HG03442 (cell line): Measurements from ENCODE around the gene SKA2.
A peak's percentile ranks its signal among the peaks of the same experiment; 100 is the strongest.
"Not testable (repeated sequence)": the region's sequence is repeated elsewhere in the genome, so short reads cannot be mapped to it uniquely, and the experiment has no call there.

Experiments used
- ATAC-seq: cut with Tn5 transposase; IDR thresholded peaks from one replicate; pipeline ENCODE4 v1.9.1; 2021; ENCODE audit warnings: mild to moderate bottlenecking, moderate library complexity; ENCODE audit not compliant: unreplicated experiment

The SKA2 gene, protein sequence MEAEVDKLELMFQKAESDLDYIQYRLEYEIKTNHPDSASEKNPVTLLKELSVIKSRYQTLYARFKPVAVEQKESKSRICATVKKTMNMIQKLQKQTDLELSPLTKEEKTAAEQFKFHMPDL

GRCh38 chr17:59154721-59155438 is at the start of gene SKA2:
Gene SKA2, minus strand, starts transcription at chr17:59155186. Its CDS starts 23 bp downstream, at chr17:59155163.
- ATAC-seq: peak; percentile 79

DNA sequence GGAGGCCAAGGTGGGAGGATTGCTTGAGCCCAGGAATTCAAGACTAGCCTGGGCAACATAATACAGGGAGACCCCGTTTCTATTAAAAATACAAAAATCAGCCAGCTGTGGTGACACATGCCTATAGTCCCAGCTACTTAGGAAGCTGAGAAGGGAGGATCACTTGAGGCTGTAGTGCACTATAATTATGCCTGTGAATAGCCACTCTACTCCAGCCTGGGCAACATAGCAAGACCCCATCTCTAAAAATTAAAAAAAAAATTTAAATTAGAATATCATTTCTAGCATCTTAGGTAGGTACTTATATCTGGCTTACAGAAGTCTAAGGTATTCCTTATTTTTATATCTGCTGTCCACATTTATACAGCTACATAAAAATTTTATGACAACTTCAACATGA is 47.3 kb upstream of the SKA2 start:
- no peak for ATAC-seq

DNA sequence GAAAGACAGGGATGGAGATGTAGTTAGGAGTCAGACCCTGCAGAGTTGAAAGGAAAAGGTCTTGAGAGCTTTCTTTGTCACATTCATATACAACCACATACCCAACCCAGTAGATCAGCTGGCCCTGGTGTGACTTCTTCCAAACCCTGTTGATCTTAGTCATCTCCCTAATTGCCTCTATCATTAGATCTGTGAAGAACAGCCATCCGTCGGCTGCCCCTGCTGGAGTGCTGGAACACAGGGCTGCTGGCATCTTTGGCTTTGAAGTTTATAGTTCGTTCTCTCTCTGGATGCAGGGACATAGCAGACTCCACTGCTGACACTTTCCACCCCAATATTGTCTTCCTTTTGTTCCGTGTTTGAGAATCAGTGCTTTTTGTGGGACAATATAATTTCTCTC is 44.4 kb upstream of the SKA2 start:
- ATAC-seq: no peak

DNA sequence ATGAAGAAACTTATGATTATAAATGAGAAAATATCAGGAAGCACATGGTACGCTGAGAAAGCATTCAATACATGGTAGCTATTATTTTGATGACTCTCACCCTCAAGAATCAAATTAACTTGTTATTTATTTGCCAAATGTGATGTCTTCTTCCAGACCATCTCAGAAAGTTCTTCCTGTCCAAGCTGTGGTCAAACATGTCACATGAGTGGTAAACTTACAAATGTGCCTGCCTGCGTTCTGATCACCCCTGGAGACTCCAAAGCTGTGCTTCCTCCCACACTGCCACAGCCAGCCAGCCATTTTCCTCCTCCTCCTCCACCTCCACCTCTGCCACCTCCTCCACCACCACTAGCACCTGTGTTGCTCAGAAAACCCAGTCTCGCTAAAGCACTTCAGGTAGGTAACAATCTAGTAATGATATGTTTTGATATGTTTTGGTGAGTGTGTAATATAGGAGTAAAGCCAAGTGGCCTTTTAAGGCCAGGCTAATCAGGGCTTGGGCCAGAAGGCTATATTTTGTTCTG is 38.4 kb upstream of the SKA2 start:
- ATAC-seq: no peak

GRCh38 chr17:59190806-59191205 is 35.8 kb upstream of the SKA2 start:
- ATAC-seq: no peak

GRCh38 chr17:59186850-59187249 is 31.9 kb upstream of the SKA2 start:
- ATAC-seq: no peak

DNA sequence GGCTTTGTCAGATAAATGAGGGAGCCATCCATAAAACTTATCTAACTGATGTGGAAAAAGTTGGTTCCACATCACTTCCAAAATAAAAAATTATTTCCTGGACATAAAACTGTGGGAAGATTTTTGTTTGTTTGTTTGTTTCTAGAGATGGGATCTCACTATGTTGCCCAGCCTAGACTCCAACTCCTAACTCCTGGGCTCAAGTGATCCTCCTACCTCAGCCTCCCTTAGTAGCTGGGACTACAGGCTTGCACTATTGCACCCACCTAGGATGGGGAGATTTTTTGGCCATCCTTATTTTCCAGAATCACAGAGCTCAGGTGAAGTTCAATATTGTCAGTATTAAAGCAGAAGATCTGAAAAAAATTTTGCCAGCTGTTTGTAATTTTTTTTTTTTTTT is 31.0 kb upstream of the SKA2 start:
- ATAC-seq: no peak

DNA sequence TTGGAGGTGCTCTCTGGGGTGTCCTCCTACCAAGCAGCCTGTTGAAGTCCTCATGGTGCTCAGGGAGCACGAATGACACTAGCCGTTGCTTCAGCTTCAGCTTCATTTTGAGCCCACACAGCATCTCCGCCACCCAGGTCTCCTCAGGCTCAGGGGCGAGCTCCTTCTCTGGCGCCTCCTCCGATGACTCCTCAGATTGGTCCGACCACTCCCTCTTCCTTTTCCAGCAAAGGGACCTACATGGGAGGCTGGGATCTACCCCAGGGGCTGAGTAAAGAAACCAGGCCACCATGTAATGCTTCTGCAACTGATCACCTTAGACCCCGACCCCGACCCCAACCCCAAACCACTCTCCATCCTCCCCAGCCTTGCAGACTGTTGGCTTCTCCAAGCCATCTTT is 26.5 kb upstream of the SKA2 start:
- no peak for ATAC-seq

- no peak for ATAC-seq
Measured at GRCh38 chr17:59180626-59181025, 25.6 kb upstream of the SKA2 start.

DNA sequence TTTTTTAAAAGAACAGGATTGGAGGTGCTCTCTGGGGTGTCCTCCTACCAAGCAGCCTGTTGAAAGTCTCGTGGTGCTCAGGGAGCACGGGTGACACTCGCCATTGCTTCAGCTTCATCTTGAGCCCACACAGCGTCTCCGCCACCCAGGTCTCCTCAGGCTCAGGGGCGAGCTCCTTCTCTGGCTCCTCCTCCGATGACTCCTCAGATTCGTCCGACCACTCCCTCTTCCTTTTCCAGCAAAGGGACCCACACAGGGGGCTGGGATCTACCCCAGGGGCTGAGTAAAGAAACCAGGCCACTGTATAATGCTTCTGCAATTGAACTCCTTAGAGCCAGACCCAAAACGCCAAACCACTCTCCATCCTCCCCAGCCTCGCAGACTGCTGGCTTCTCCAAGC is 24.6 kb upstream of the SKA2 start:
- ATAC-seq: not testable (repeated sequence)

DNA sequence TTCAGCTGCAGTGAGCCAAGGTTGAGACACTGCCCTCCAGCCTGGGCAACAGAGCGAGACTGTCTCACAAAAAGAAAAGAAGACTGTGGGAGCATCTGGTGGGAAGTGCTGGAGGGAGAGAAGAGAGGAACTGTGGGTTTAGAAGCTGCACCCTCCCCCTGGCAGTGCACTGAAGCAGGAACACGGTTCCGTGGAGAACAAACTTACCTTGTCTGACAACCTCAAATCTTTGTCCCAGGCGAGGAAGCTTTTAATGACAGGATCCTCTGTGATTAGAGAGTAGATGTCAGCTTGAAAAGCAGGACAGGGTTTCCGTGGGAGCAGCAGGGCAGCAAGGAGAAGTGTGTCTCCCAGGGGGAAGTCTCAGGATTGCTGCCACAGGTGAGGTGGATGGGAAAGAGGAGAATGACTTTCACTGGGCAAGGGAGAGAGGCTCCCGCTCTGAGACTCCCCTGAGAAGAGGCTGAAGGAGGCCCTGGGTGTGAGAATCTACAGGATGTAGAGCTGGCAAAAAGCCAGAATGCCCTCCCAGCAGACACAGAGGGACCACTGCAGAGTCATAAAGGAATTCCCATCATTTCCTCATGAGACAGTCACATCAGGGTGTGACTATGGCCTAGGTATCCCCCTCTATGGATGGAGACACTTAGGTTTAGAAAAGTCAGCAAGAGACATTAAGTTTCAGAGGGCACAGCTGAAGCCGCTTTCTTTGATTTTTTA is 23.4 kb upstream of the SKA2 start:
- ATAC-seq: no peak

GRCh38 chr17:59175076-59175475 is 20.1 kb upstream of the SKA2 start:
- ATAC-seq: no peak

GRCh38 chr17:59174671-59175070 is 19.7 kb upstream of the SKA2 start:
- no peak for ATAC-seq

DNA sequence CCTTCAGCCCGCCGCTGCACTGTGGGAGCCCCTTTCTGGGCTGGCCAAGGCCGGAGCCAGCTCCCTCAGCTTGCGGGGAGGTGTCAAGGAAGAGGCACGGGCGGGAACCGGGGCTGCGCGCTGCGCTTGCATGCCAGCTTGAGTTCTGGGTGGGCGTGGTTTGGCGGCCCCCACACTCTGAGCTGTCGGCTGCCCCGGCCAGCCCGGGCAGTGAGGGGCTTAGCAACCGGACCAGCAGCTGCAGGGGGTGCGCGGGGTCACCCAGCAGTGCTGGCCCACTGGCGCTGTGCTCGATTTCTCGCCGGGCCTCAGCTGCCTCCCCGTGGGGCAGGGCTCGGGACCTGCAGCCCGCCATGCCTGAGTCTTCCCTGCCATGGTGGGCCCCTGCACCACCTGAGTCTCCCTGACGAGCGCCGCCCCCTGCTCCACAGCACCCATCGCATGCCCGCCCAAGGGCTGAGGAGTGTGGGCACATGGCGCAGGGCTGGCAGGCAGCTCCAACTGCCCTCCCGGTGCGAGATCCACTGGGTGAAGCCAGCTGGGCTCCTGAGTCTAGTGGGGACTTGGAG is 17.5 kb upstream of the SKA2 start:
- no peak for ATAC-seq

DNA sequence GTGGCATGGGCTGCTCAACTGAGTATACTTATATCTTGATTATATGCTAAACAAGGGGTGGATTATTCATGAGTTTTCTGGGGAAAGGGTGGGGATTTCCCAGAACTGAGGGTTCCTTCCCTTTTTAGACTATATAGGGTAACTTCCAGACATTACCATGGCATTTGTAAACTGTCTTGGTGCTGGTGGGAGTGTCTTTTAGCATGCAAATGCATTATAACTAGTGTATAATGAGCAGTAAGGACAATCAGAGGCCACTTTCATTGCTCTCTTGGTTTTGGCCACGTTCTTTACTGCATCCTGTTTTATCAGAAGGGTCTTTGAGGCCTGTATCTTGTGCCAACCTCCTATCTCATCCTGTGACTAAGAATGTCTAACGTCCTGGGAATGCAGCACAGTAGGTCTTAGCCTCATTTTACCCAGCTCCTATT is 12.6 kb upstream of the SKA2 start:
- no peak for ATAC-seq

- ATAC-seq: peak; percentile 55
Measured at GRCh38 chr17:59165933-59166342, 11.0 kb upstream of the SKA2 start.

DNA sequence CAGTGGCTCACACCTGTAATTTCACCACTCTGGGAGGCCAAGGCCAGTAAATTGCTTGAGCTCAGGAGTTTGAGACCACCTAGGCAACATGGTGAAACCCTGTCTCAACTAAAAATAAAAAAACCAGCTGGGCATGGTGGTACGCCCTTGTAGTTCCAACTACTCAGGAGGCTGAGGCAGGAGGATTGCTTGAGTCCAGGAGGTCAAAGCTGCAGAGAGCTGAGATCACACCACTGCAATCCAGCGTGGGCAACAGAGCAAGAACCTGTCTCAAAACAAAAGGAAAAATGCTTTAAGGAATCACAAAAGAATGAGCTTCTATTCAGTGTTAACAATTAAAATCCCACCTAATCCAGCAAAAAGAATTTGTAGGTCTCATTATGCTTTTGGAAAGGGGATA is 6.5 kb upstream of the SKA2 start:
- ATAC-seq: no peak

DNA sequence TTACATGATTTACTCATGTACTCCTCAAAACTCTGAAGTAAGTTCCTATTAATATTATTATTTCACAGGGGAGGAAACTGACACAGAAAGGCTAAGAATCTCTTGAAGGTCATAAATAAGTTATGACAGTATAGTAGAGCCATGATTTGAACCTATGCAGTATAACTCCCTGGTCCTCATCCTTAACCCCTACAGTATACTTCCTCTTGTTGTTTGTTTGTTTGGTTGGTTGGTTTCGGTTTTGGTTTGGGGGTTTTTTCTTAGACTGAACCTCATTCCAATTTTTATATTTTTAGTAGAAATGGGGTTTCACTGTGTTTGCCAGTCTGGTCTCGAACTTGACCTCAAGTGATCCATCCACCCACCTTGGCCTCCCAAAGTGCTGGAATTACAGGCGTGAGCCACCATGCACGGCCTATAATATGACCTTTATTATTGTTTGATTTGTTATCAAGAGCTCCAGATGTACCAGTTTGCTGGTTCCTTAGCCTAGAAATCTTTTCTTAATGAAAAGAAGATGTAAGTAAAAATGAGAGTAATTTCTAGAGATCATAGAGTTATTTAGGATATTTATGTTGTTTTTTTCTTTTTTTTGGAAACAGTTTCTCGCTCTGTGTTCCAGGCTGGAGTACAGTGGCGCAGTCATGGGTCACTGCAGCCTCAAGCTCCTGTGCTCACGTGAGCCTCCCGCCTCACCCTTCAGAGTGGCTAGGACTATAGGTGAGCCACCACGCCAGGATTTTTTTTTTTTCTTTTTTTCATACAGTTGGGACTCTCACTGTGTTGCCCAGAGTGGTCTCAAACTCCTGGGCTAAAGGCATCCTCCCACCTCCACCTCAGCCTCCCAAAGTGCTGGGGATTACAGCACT is 5.4 kb upstream of the SKA2 start:
- ATAC-seq: no peak

GRCh38 chr17:59155439-59156177 is 622 bp upstream of the SKA2 start, which contains the start of gene PRR11:
Gene PRR11, plus strand, starts transcription at chr17:59155746. Its CDS starts 14,007 bp downstream, at chr17:59169753.
- ATAC-seq: peak; percentile 84

DNA sequence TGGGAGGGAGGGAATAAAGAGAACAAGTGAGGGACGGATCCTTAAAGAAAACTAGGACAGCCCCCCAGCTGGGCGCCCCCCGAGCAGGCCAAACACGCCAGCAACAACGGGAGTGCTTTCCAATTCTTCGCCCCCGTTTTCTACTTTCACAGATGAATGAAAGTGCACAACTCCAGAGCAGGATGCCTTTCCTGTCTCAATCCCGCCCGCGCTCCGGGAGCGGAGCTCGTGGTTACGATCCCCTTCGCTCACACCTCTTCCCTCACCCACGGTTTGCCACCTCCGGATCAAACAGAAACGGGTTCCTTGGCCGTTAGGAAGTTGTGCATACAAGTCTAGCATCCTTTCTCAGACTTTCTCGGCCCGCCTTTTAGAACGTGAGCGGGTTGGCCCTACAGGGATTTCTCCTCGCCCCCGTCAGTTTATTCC is 680 bp downstream of the SKA2 start:
- no peak for ATAC-seq
